Measurements from ENCODE around the gene GRID2. TPM values are rescaled to one million over a fixed set of nuclear protein-coding genes. Genes with fewer than 3 reads are reported as not detected.

GRID2 gene
- total and polyA plus RNA-seq, 9 of the 15 experiments (the other 6 are each of a cell fraction or from before 2014, with no cell fraction given), result 0.04 TPM; not detected in 7

GRCh38 chr4:93749292-93749761 lies 1445.6 kb downstream of the GRID2 start:
- H3K9me3 ChIP-seq (replicated peaks; ENCODE audit: control insufficient read depth, insufficient read depth, low read depth, low read length), result no peaks in the 10 kb centered on the region
- FAIRE-seq (no peak), DNase-seq (ENCODE audit: extremely low read depth in 1 of 4, low spot score in 3 of 4) (no peak), ATAC-seq (no peak)
- no peaks in the 10 kb centered on the region for H3K9me1 ChIP-seq (ENCODE audit: control insufficient read depth, insufficient read depth, low read length)
- no peak overlapping the region for H3K4me3 ChIP-seq
- no peak overlapping the region for H3K4me2 ChIP-seq (ENCODE audit: insufficient read depth, low read length)
- in situ Hi-C loops (cut with MboI), result no loop called here
- H4K20me1 ChIP-seq (replicated peaks; ENCODE audit: control insufficient read depth, insufficient read depth, low read length), result no peaks in the 10 kb centered on the region
- ChIA-PET CTCF (ENCODE audit: low intra/inter-chr PET ratio) (no interaction called here), POLR2A (no interaction called here)
- no peaks in the 10 kb centered on the region for H3K27me3 ChIP-seq (ENCODE audit: control insufficient read depth in 2 of 2, insufficient read depth in 2 of 2, low read length in 2 of 2)
- H3K4me1 ChIP-seq (replicated peaks in 1 of 2; ENCODE audit: control insufficient read depth in 2 of 2, insufficient read depth in 2 of 2, low read length in 2 of 2), result no peaks in the 10 kb centered on the region
- H2AFZ ChIP-seq (ENCODE audit: low read depth, low read length), result no peak overlapping the region
- 0% methylated on average over 3 of the region's 3 CpGs for WGBS (ENCODE audit: insufficient coverage, low coverage, missing lambda C conversion rate)
- BruUV-seq (replicated peaks), result no TSS peak
- intact Hi-C loops (cut with micrococcal nuclease), result no loop called here
- no peak overlapping the region for H3K27ac ChIP-seq (ENCODE audit: extremely low read depth, low read depth, low read length)
- no peaks in the 10 kb centered on the region for H3K36me3 ChIP-seq (ENCODE audit: control insufficient read depth, insufficient read depth, low read length)
- H3K9ac ChIP-seq (ENCODE audit: insufficient read depth in 1 of 2, low read depth in 2 of 2, low read length in 2 of 2), result no peak overlapping the region
- TF ChIP-seq HNRNPUL1 (IDR thresholded peaks at IDR 0.05; ENCODE audit: low read length) (no peak), STAG1 (CRISPR knock-in tag; IDR thresholded peaks at IDR 0.05; ENCODE audit: borderline replicate concordance) (no peak), ZNF699 (CRISPR knock-in tag; IDR thresholded peaks at IDR 0.05; ENCODE audit: insufficient replicate concordance) (no peak), SMARCA4 (IDR thresholded peaks at IDR 0.05) (no peak), BRCA1 (IDR thresholded peaks at IDR 0.05) (no peak), BRCA1 (CRISPR knock-in tag; IDR thresholded peaks at IDR 0.05) (no peak), ZNF12 (CRISPR knock-in tag; IDR thresholded peaks at IDR 0.05) (no peak), SPI1 (IDR thresholded peaks at IDR 0.05; ENCODE audit: borderline replicate concordance, low read depth, low read length) (no peak), PRPF4 (IDR thresholded peaks at IDR 0.05; ENCODE audit: insufficient read depth, low read depth, low read length, poor library complexity, severe bottlenecking) (no peak)
- no peaks in the 10 kb centered on the region for H3K79me2 ChIP-seq (ENCODE audit: control insufficient read depth, insufficient read depth, low read length)
